PC-9 (cell line): Measurements from ENCODE around the gene PRR30. TPM values are rescaled to one million over a fixed set of nuclear protein-coding genes. Genes with fewer than 3 reads are reported as not detected.

Source experiments
- BruUV-seq: library from RNA; stranded (reverse); fragments of 400-500 nt; replicated peaks from 2 replicates; lab custom pipeline; 2021; lab: Mats Ljungman, UMichigan
- CTCF ChIA-PET: fragments of 300-600 bp; sonication (Branson Sonifier 250); formaldehyde crosslinking; loops from one replicate; lab custom pipeline; 2022; ENCODE audit warnings: antibody characterized with exemption; lab: Charles Lee
- POLR2A ChIA-PET: fragments of 300-600 bp; sonication (Branson Sonifier 250); formaldehyde crosslinking; loops from one replicate; lab custom pipeline; 2022; ENCODE audit warnings: antibody characterized with exemption; ENCODE audit not compliant: unreplicated experiment; lab: Charles Lee
- DNase-seq, 2 experiments: peaks; one replicate each; pipeline versions ENCODE4 v3.0.0 to v3.0.0-alpha.2; 2015 to 2022; ENCODE audit warnings: mixed read lengths in 1 of 2
- H2AFZ ChIP-seq: fragments of 200-600 bp; sonication (generic); 2 replicates; pipeline ENCODE4 v1.8.1; 2017; ENCODE audit warnings: antibody characterized with exemption
- H3F3A ChIP-seq: fragments of 200-600 bp; sonication (generic); 2 replicates; pipeline ENCODE4 v1.8.1; 2017; ENCODE audit warnings: antibody characterized with exemption, mild to moderate bottlenecking, low read depth; ENCODE audit not compliant: insufficient read depth
- H3K27ac ChIP-seq: fragments of 200-600 bp; sonication (generic); 2 replicates; pipeline ENCODE4 v1.6.1; 2016; ENCODE audit warnings: mixed run types
- H3K27me3 ChIP-seq: fragments of 200-600 bp; sonication (generic); 2 replicates; pipeline ENCODE4 v1.6.1; 2016; ENCODE audit warnings: low read depth, mixed run types; ENCODE audit not compliant: insufficient read depth
- H3K36me3 ChIP-seq: fragments of 200-600 bp; sonication (generic); 2 replicates; pipeline ENCODE4 v1.6.1; 2016; ENCODE audit warnings: low read depth, mixed run types
- H3K4me1 ChIP-seq: fragments of 200-600 bp; sonication (generic); replicated peaks from 2 replicates; pipeline ENCODE4 v1.6.1; 2016; ENCODE audit warnings: mixed run types; ENCODE audit not compliant: insufficient read depth
- H3K4me2 ChIP-seq: fragments of 200-600 bp; sonication (generic); 2 replicates; pipeline ENCODE4 v1.6.1; 2017; ENCODE audit warnings: mixed run types
- H3K4me3 ChIP-seq: fragments of 200-600 bp; sonication (generic); 2 replicates; pipeline ENCODE4 v1.6.1; 2016; ENCODE audit warnings: mixed run types
- H3K79me2 ChIP-seq: fragments of 200-600 bp; sonication (generic); 2 replicates; pipeline ENCODE4 v1.6.1; 2017; ENCODE audit warnings: low read depth, mixed run types
- H3K9me2 ChIP-seq: fragments of 200-600 bp; sonication (generic); 2 replicates; pipeline ENCODE4 v1.8.1; 2017; ENCODE audit warnings: mild to moderate bottlenecking; ENCODE audit not compliant: insufficient read depth
- H3K9me3 ChIP-seq: fragments of 200-600 bp; sonication (generic); 2 replicates; pipeline ENCODE4 v1.8.1; 2016; ENCODE audit warnings: low read depth; ENCODE audit not compliant: insufficient read depth
- H4K20me1 ChIP-seq: fragments of 200-600 bp; sonication (generic); 2 replicates; pipeline ENCODE4 v1.8.1; 2017; ENCODE audit not compliant: insufficient read depth
- CTCF ChIP-seq: fragments of 200-600 bp; sonication (generic); conservative IDR thresholded peaks from 2 replicates; pipeline ENCODE4 v1.6.1; 2017; ENCODE audit warnings: mixed run types, antibody characterized with exemption, mild to moderate bottlenecking, moderate library complexity
- EZH2 ChIP-seq: fragments of 200-600 bp; sonication (generic); IDR thresholded peaks from 2 replicates; pipeline ENCODE4 v1.8.0; 2017; ENCODE audit warnings: antibody characterized with exemption, low read depth
- intact Hi-C: fragments of 100-400 bp; cut with micrococcal nuclease; formaldehyde crosslinking; loops from one replicate; pipeline ENCODE4 v1.10.0; 2022; ENCODE audit not compliant: unreplicated experiment
- total RNA-seq: library from RNA; stranded (reverse); gene quantifications from 2 replicates; pipeline ENCODE4 v1.2.3, GENCODE V29; 2021

PRR30 gene
- total RNA-seq, 1 experiment from 2014 or later, result not detected

GRCh38 chr2:27149570-27150405, 10.6 kb upstream of the PRR30 start:
- H3K27ac ChIP-seq, result no peak overlapping the region
- ChIA-PET POLR2A (no interaction called here), CTCF (no interaction called here)
- no peaks in the 10 kb centered on the region for H3K9me2 ChIP-seq
- BruUV-seq, result no TSS peak
- no peaks in the 10 kb centered on the region for H3K9me3 ChIP-seq
- intact Hi-C loops, result no loop called here
- no peak overlapping the region for H3K4me2 ChIP-seq
- H3K4me3 ChIP-seq, result no peak overlapping the region
- H4K20me1 ChIP-seq, result no peaks in the 10 kb centered on the region
- TF ChIP-seq EZH2, result no peak
- TF ChIP-seq CTCF, result no peak
- H3F3A ChIP-seq, result peaks cover 4% of the 10 kb centered on the region; the same call in 1 of the 2 replicates
- DNase-seq, result no peak
- no peak overlapping the region for H2AFZ ChIP-seq
- no peaks in the 10 kb centered on the region for H3K79me2 ChIP-seq
- no peaks in the 10 kb centered on the region for H3K36me3 ChIP-seq
- H3K27me3 ChIP-seq, result no peaks in the 10 kb centered on the region
- H3K4me1 ChIP-seq, result no peaks in the 10 kb centered on the region

DNA sequence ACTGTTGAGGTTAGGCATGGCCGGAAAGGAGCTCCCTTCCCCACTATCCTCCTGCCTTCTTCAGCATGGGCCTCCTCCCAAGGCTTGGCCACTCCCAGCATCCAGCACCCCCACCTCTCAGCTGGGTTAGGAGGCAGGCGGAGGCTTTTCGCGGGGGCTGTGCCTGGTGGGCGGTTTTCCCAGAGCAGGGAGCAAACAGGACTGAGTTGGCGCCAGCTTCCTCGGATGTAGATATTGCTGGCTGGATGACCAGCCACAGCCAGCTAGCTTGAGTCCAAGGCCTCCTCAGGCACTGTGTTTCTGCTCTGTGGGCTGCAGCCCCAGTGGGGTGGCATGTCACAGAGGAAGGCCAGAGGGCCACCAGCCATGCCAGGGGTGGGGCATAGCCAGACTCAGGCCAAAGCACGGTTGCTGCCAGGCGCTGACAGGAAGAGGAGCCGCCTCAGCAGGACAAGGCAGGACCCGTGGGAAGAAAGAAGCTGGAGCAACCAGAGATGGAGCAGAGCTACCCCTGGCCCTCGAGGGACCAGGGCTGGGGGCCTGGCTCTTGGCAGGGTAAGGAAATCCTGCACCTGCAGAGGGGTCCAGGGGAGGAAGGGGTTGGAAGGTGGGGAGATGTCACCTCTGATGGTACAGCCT, 9.7 kb upstream of the PRR30 start, which contains the start of gene TCF23:
Gene TCF23 (plus strand): TSS at position 204 of the 639 bp plus-strand sequence. CDS start 130 bp downstream, at position 334.
- POLR2A ChIA-PET, result no interaction called here
- Histone ChIP-seq H4K20me1 (no peaks in the 10 kb centered on the region), H2AFZ (no peak within 1 kb of the TSS), H3F3A (peaks cover 4% of the 10 kb centered on the region; the same call in 1 of the 2 replicates), H3K4me3 (no peak within 1 kb of the TSS), H3K79me2 (no peaks in the 10 kb centered on the region), H3K27ac (no peak within 1 kb of the TSS), H3K4me1 (no peaks in the 10 kb centered on the region), H3K4me2 (no peak within 1 kb of the TSS), H3K36me3 (no peaks in the 10 kb centered on the region), H3K27me3 (no peaks in the 10 kb centered on the region), H3K9me3 (no peaks in the 10 kb centered on the region), H3K9me2 (no peaks in the 10 kb centered on the region)
- no peak for TF ChIP-seq CTCF
- TF ChIP-seq EZH2, result no peak
- no TSS peak for BruUV-seq
- intact Hi-C loops, result no loop called here
- CTCF ChIA-PET, result interaction anchor here (0.6 kb wide), 1 partner anchor 24 kb away, joined by 5 read pairs; no protein-coding TSS in a partner anchor
- DNase-seq, result no peak

GRCh38 chr2:27147935-27148334, 8.7 kb upstream of the PRR30 start:
- Histone ChIP-seq H3K9me3 (no peaks in the 10 kb centered on the region), H3F3A (peaks cover 2% of the 10 kb centered on the region; the same call in 1 of the 2 replicates), H4K20me1 (no peaks in the 10 kb centered on the region), H3K36me3 (no peaks in the 10 kb centered on the region), H3K27me3 (no peaks in the 10 kb centered on the region), H3K27ac (no peak overlapping the region), H3K4me3 (no peak overlapping the region), H3K4me2 (no peak overlapping the region), H3K79me2 (no peaks in the 10 kb centered on the region), H3K4me1 (no peaks in the 10 kb centered on the region), H2AFZ (no peak overlapping the region), H3K9me2 (no peaks in the 10 kb centered on the region)
- no peak for DNase-seq
- ChIA-PET CTCF (no interaction called here), POLR2A (no interaction called here)
- BruUV-seq, result no TSS peak
- intact Hi-C loops, result no loop called here
- no peak for TF ChIP-seq EZH2
- TF ChIP-seq CTCF, result no peak
